ENCODE results near the gene LAMP5.

Gene LAMP5

GRCh38 chr20:9482180-9482579, 32.2 kb upstream of the LAMP5 start:
- no peak overlapping the region for H4K91ac ChIP-seq (ENCODE audit: low read depth, low read length, poor library complexity)
- H2BK15ac ChIP-seq (ENCODE audit: low read length), result no peak overlapping the region
- H3K18ac ChIP-seq (ENCODE audit: low read length), result no peak overlapping the region
- no CpG with 5 or more reads among the region's 3 CpGs for WGBS, 2 donors (ENCODE audit: extremely low coverage in 2 of 2, insufficient read length in 2 of 2, insufficient replicate concordance in 1 of 2)
- no peak overlapping the region for H2BK5ac ChIP-seq (ENCODE audit: low read length)
- H2BK120ac ChIP-seq (ENCODE audit: low read depth, low read length), result no peak overlapping the region
- H3K4me1 ChIP-seq (ENCODE audit: control insufficient read depth in 2 of 2, insufficient read depth in 1 of 2, low read depth in 1 of 2, low read length in 2 of 2), result no peaks in the 10 kb centered on the region
- no peak overlapping the region for H3K4ac ChIP-seq (ENCODE audit: low read length)
- no peaks in the 10 kb centered on the region for H3K36me3 ChIP-seq (replicated peaks in 1 of 2; ENCODE audit: control insufficient read depth in 2 of 2, insufficient read depth in 2 of 2, low read length in 2 of 2)
- no peak overlapping the region for H2BK12ac ChIP-seq (ENCODE audit: low read length)
- H2AK5ac ChIP-seq (ENCODE audit: low read depth, low read length), result no peak overlapping the region
- no peak overlapping the region for H3K4me3 ChIP-seq (ENCODE audit: low read length in 2 of 2)
- no peak overlapping the region for H3K9ac ChIP-seq (ENCODE audit: low read depth, low read length, poor library complexity)
- no peak overlapping the region for H3K4me2 ChIP-seq (ENCODE audit: insufficient read depth, low read length, poor library complexity, severe bottlenecking)
- H3K79me1 ChIP-seq (ENCODE audit: low read depth, low read length), result no peaks in the 10 kb centered on the region
- no peak overlapping the region for H2AFZ ChIP-seq (ENCODE audit: low read length)
- H3K23ac ChIP-seq (ENCODE audit: low read depth, low read length, poor library complexity), result no peak overlapping the region
- H4K8ac ChIP-seq (ENCODE audit: low read depth, low read length), result no peak overlapping the region
- H3K27ac ChIP-seq (replicated peaks; ENCODE audit: low read length), result no peak overlapping the region
- no peak overlapping the region for H3K14ac ChIP-seq (ENCODE audit: low read length)
- H3K9me3 ChIP-seq (replicated peaks in 1 of 2; ENCODE audit: control insufficient read depth in 2 of 2, insufficient read depth in 1 of 2, low read depth in 1 of 2, low read length in 2 of 2), result no peaks in the 10 kb centered on the region
- no peak for DNase-seq (ENCODE audit: low spot score)
- no peaks in the 10 kb centered on the region for H3K27me3 ChIP-seq (ENCODE audit: control insufficient read depth in 3 of 3, insufficient read depth in 3 of 3, low read depth in 1 of 3, low read length in 3 of 3)

DNA sequence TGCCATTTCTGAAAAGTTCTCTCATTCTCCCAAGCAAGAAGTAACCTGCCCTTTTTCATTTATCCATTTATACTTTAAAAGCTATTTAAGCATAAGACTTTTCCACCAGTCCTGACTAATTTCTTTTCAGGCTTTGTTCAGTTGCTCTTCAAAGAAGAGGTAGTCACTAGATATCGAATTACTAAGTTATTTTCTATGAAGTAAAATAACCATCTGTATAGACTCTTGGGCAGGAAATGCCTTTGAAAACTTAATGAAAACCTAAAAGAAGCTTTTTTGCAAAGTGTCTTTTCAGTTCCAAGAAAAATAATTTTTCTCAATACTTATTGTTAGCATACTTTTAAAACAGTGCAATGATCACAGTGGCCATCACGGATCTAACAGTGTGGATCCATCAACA, 31.3 kb upstream of the LAMP5 start:
- Histone ChIP-seq H3K14ac (ENCODE audit: low read length) (no peak overlapping the region), H3K9ac (ENCODE audit: low read depth, low read length, poor library complexity) (no peak overlapping the region), H2AFZ (ENCODE audit: low read length) (no peak overlapping the region), H4K8ac (ENCODE audit: low read depth, low read length) (no peak overlapping the region), H2BK120ac (ENCODE audit: low read depth, low read length) (no peak overlapping the region), H3K23ac (ENCODE audit: low read depth, low read length, poor library complexity) (no peak overlapping the region), H3K9me3 (replicated peaks in 1 of 2; ENCODE audit: control insufficient read depth in 2 of 2, insufficient read depth in 1 of 2, low read depth in 1 of 2, low read length in 2 of 2) (no peaks in the 10 kb centered on the region), H3K27ac (replicated peaks; ENCODE audit: low read length) (no peak overlapping the region), H3K4me3 (ENCODE audit: low read length in 2 of 2) (no peak overlapping the region), H4K91ac (ENCODE audit: low read depth, low read length, poor library complexity) (no peak overlapping the region), H3K4me2 (ENCODE audit: insufficient read depth, low read length, poor library complexity, severe bottlenecking) (no peak overlapping the region), H2BK5ac (ENCODE audit: low read length) (no peak overlapping the region), H3K4ac (ENCODE audit: low read length) (no peak overlapping the region), H2BK15ac (ENCODE audit: low read length) (no peak overlapping the region), H3K36me3 (replicated peaks in 1 of 2; ENCODE audit: control insufficient read depth in 2 of 2, insufficient read depth in 2 of 2, low read length in 2 of 2) (no peaks in the 10 kb centered on the region), H2AK5ac (ENCODE audit: low read depth, low read length) (no peak overlapping the region), H3K4me1 (ENCODE audit: control insufficient read depth in 2 of 2, insufficient read depth in 1 of 2, low read depth in 1 of 2, low read length in 2 of 2) (no peaks in the 10 kb centered on the region), H3K27me3 (ENCODE audit: control insufficient read depth in 3 of 3, insufficient read depth in 3 of 3, low read depth in 1 of 3, low read length in 3 of 3) (no peaks in the 10 kb centered on the region), H2BK12ac (ENCODE audit: low read length) (no peak overlapping the region), H3K79me1 (ENCODE audit: low read depth, low read length) (no peaks in the 10 kb centered on the region), H3K18ac (ENCODE audit: low read length) (no peak overlapping the region)
- no peak for DNase-seq (ENCODE audit: low spot score)
- WGBS, 2 donors (ENCODE audit: extremely low coverage in 2 of 2, insufficient read length in 2 of 2, insufficient replicate concordance in 1 of 2), result no CpG with 5 or more reads among the region's 2 CpGs

GRCh38 chr20:9485614-9486340, 28.6 kb upstream of the LAMP5 start:
- no peak overlapping the region for H3K27ac ChIP-seq (replicated peaks; ENCODE audit: low read length)
- H2AK5ac ChIP-seq (ENCODE audit: low read depth, low read length), result no peak overlapping the region
- no peak overlapping the region for H3K4me2 ChIP-seq (ENCODE audit: insufficient read depth, low read length, poor library complexity, severe bottlenecking)
- H4K8ac ChIP-seq (ENCODE audit: low read depth, low read length), result no peak overlapping the region
- no peak overlapping the region for H2BK120ac ChIP-seq (ENCODE audit: low read depth, low read length)
- no peaks in the 10 kb centered on the region for H3K36me3 ChIP-seq (replicated peaks in 1 of 2; ENCODE audit: control insufficient read depth in 2 of 2, insufficient read depth in 2 of 2, low read length in 2 of 2)
- no peaks in the 10 kb centered on the region for H3K79me1 ChIP-seq (ENCODE audit: low read depth, low read length)
- no peak overlapping the region for H2BK15ac ChIP-seq (ENCODE audit: low read length)
- no peak overlapping the region for H3K18ac ChIP-seq (ENCODE audit: low read length)
- H3K14ac ChIP-seq (ENCODE audit: low read length), result no peak overlapping the region
- H3K23ac ChIP-seq (ENCODE audit: low read depth, low read length, poor library complexity), result no peak overlapping the region
- H2BK12ac ChIP-seq (ENCODE audit: low read length), result no peak overlapping the region
- no peaks in the 10 kb centered on the region for H3K9me3 ChIP-seq (replicated peaks in 1 of 2; ENCODE audit: control insufficient read depth in 2 of 2, insufficient read depth in 1 of 2, low read depth in 1 of 2, low read length in 2 of 2)
- no peaks in the 10 kb centered on the region for H3K27me3 ChIP-seq (ENCODE audit: control insufficient read depth in 3 of 3, insufficient read depth in 3 of 3, low read depth in 1 of 3, low read length in 3 of 3)
- H4K91ac ChIP-seq (ENCODE audit: low read depth, low read length, poor library complexity), result no peak overlapping the region
- no peak overlapping the region for H3K4ac ChIP-seq (ENCODE audit: low read length)
- no CpG with 5 or more reads among the region's 9 CpGs for WGBS, 2 donors (ENCODE audit: extremely low coverage in 2 of 2, insufficient read length in 2 of 2, insufficient replicate concordance in 1 of 2)
- DNase-seq (ENCODE audit: low spot score), result no peak
- H2BK5ac ChIP-seq (ENCODE audit: low read length), result no peak overlapping the region
- H3K9ac ChIP-seq (ENCODE audit: low read depth, low read length, poor library complexity), result no peak overlapping the region
- no peaks in the 10 kb centered on the region for H3K4me1 ChIP-seq (ENCODE audit: control insufficient read depth in 2 of 2, insufficient read depth in 1 of 2, low read depth in 1 of 2, low read length in 2 of 2)
- no peak overlapping the region for H2AFZ ChIP-seq (ENCODE audit: low read length)
- H3K4me3 ChIP-seq (ENCODE audit: low read length in 2 of 2), result no peak overlapping the region

DNA sequence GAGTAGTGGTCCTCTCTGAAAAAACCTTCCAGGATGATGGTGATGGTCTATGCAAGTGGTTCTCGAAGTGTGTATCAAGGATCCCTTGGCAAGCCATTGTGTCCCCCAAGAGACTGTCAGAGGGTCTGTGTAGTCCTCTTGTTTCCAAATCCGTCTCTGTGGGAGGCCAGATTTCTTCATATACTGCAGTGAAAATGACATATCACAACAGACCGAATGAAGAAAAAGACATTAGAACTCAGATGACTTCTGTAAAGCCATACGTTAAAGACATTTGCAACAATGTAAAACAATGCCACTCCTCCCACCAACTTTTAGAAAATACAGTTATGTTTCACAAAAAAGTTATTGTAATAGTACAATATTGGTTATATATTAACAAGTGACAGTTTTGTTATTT, 27.2 kb upstream of the LAMP5 start:
- H3K9me3 ChIP-seq (replicated peaks in 1 of 2; ENCODE audit: control insufficient read depth in 2 of 2, insufficient read depth in 1 of 2, low read depth in 1 of 2, low read length in 2 of 2), result no peaks in the 10 kb centered on the region
- H3K9ac ChIP-seq (ENCODE audit: low read depth, low read length, poor library complexity), result no peak overlapping the region
- H2BK5ac ChIP-seq (ENCODE audit: low read length), result no peak overlapping the region
- no peak overlapping the region for H3K14ac ChIP-seq (ENCODE audit: low read length)
- no peak overlapping the region for H3K23ac ChIP-seq (ENCODE audit: low read depth, low read length, poor library complexity)
- no peak for DNase-seq (ENCODE audit: low spot score)
- no peak overlapping the region for H3K4me2 ChIP-seq (ENCODE audit: insufficient read depth, low read length, poor library complexity, severe bottlenecking)
- no CpG with 5 or more reads among the region's 4 CpGs for WGBS, 2 donors (ENCODE audit: extremely low coverage in 2 of 2, insufficient read length in 2 of 2, insufficient replicate concordance in 1 of 2)
- no peak overlapping the region for H2AFZ ChIP-seq (ENCODE audit: low read length)
- no peak overlapping the region for H3K4me3 ChIP-seq (ENCODE audit: low read length in 2 of 2)
- no peak overlapping the region for H2BK120ac ChIP-seq (ENCODE audit: low read depth, low read length)
- no peak overlapping the region for H3K4ac ChIP-seq (ENCODE audit: low read length)
- H3K4me1 ChIP-seq (ENCODE audit: control insufficient read depth in 2 of 2, insufficient read depth in 1 of 2, low read depth in 1 of 2, low read length in 2 of 2), result no peaks in the 10 kb centered on the region
- no peak overlapping the region for H4K91ac ChIP-seq (ENCODE audit: low read depth, low read length, poor library complexity)
- H3K36me3 ChIP-seq (replicated peaks in 1 of 2; ENCODE audit: control insufficient read depth in 2 of 2, insufficient read depth in 2 of 2, low read length in 2 of 2), result no peaks in the 10 kb centered on the region
- H2AK5ac ChIP-seq (ENCODE audit: low read depth, low read length), result no peak overlapping the region
- H2BK15ac ChIP-seq (ENCODE audit: low read length), result no peak overlapping the region
- no peaks in the 10 kb centered on the region for H3K27me3 ChIP-seq (ENCODE audit: control insufficient read depth in 3 of 3, insufficient read depth in 3 of 3, low read depth in 1 of 3, low read length in 3 of 3)
- H3K79me1 ChIP-seq (ENCODE audit: low read depth, low read length), result no peaks in the 10 kb centered on the region
- H2BK12ac ChIP-seq (ENCODE audit: low read length), result no peak overlapping the region
- H3K18ac ChIP-seq (ENCODE audit: low read length), result no peak overlapping the region
- no peak overlapping the region for H4K8ac ChIP-seq (ENCODE audit: low read depth, low read length)
- no peak overlapping the region for H3K27ac ChIP-seq (replicated peaks; ENCODE audit: low read length)

Data from neuronal stem cell (in vitro differentiated cells).